HG03565 (cell line): ENCODE data around the gene ERFE.

Source experiments
- ATAC-seq: cut with Tn5 transposase; IDR thresholded peaks from one replicate; pipeline ENCODE4 v1.9.1; 2021; ENCODE audit warnings: mild to moderate bottlenecking, moderate library complexity; ENCODE audit not compliant: unreplicated experiment

Gene ERFE

GRCh38 chr2:238152771-238153688 lies 5.7 kb upstream of the ERFE start:
- ATAC-seq, result no peak

GRCh38 chr2:238154570-238154969 lies 4.2 kb upstream of the ERFE start:
- ATAC-seq, result no peak

GRCh38 chr2:238155051-238155760 lies 3.6 kb upstream of the ERFE start:
- ATAC-seq, result no peak

- ATAC-seq, result no peak
Measured at GRCh38 chr2:238155761-238156694, 2.7 kb upstream of the ERFE start.

- no peak for ATAC-seq
Measured at GRCh38 chr2:238157506-238158017, 1.2 kb upstream of the ERFE start.

- no peak for ATAC-seq
Measured at GRCh38 chr2:238158018-238158508, 707 bp upstream of the ERFE start.

- ATAC-seq, result no peak
Measured at GRCh38 chr2:238159071-238159539, 335 bp downstream of the ERFE start.

- ATAC-seq, result no peak
Measured at GRCh38 chr2:238159661-238160205, 963 bp downstream of the ERFE start.

GRCh38 chr2:238160206-238161129 lies 1.7 kb downstream of the ERFE start:
- ATAC-seq, result no peak

- ATAC-seq, result no peak
Measured at GRCh38 chr2:238161291-238162051, 2.7 kb downstream of the ERFE start.

- ATAC-seq, result no peak
Measured at GRCh38 chr2:238162251-238162845, 3.6 kb downstream of the ERFE start.

- ATAC-seq, result no peak
Measured at GRCh38 chr2:238162846-238163441, 4.2 kb downstream of the ERFE start.

- ATAC-seq, result no peak
Measured at GRCh38 chr2:238163481-238164198, 4.9 kb downstream of the ERFE start.

- ATAC-seq, result no peak
Measured at GRCh38 chr2:238164906-238165287, 6.1 kb downstream of the ERFE start.

- ATAC-seq, result no peak
Measured at GRCh38 chr2:238165288-238165921, 6.6 kb downstream of the ERFE start.
